ENCODE data around the gene PTPRG.

Gene PTPRG

GRCh38 chr3:61847784-61848462 lies 286.6 kb downstream of the PTPRG start:
- Histone ChIP-seq H3K9ac (no peak overlapping the region), H3K27ac (peak overlapping the region; percentile 71), H3K4me1 (peaks cover 18% of the 10 kb centered on the region)

GRCh38 chr3:61848885-61849284 lies 287.5 kb downstream of the PTPRG start:
- no peak overlapping the region for H3K4me3 ChIP-seq (ENCODE audit: low read depth, low read length)
- H3K27me3 ChIP-seq (ENCODE audit: control insufficient read depth, insufficient read depth, low read length) = no peaks in the 10 kb centered on the region
- H3K9ac ChIP-seq = no peak overlapping the region
- no peak overlapping the region for H3K4me2 ChIP-seq (ENCODE audit: low read length)
- no peaks in the 10 kb centered on the region for H3K36me3 ChIP-seq (ENCODE audit: control insufficient read depth, insufficient read depth, low read length)
- H3K4me1 ChIP-seq = peaks cover 26% of the 10 kb centered on the region
- H3K79me2 ChIP-seq = peaks cover 51% of the 10 kb centered on the region
- no peaks in the 10 kb centered on the region for H3K9me3 ChIP-seq (ENCODE audit: control insufficient read depth, low read length)
- peak overlapping the region; percentile 79 for H3K27ac ChIP-seq
- TF ChIP-seq CTCF (IDR thresholded peaks at IDR 0.05) = no peak
- H2AFZ ChIP-seq = no peak overlapping the region

More at GRCh38 chr3:61847784-61848462, 286.6 kb downstream of the PTPRG start:
- H2AFZ ChIP-seq = peak overlapping the region; percentile 7
- H3K27me3 ChIP-seq (ENCODE audit: control insufficient read depth, insufficient read depth, low read length) = no peaks in the 10 kb centered on the region
- H3K4me2 ChIP-seq (ENCODE audit: low read length) = no peak overlapping the region
- peaks cover 42% of the 10 kb centered on the region for H3K79me2 ChIP-seq
- H3K36me3 ChIP-seq (ENCODE audit: control insufficient read depth, insufficient read depth, low read length) = no peaks in the 10 kb centered on the region
- no peaks in the 10 kb centered on the region for H3K9me3 ChIP-seq (ENCODE audit: control insufficient read depth, low read length)
- TF ChIP-seq CTCF (IDR thresholded peaks at IDR 0.05) = no peak
- no peak overlapping the region for H3K4me3 ChIP-seq (ENCODE audit: low read depth, low read length)

- no peak overlapping the region for H3K27ac ChIP-seq
These were observed 292.5 kb downstream of the PTPRG start for GRCh38 chr3:61853912-61854311.

GRCh38 chr3:61855211-61855610 lies 293.8 kb downstream of the PTPRG start:
- no peaks in the 10 kb centered on the region for H3K27me3 ChIP-seq (ENCODE audit: control insufficient read depth, insufficient read depth, low read length)
- no peak overlapping the region for H3K4me3 ChIP-seq (ENCODE audit: low read depth, low read length)
- no peaks in the 10 kb centered on the region for H3K36me3 ChIP-seq (ENCODE audit: control insufficient read depth, insufficient read depth, low read length)
- no peaks in the 10 kb centered on the region for H3K9me3 ChIP-seq (ENCODE audit: control insufficient read depth, low read length)
- peaks cover 9% of the 10 kb centered on the region for H3K4me1 ChIP-seq
- no peak overlapping the region for H3K4me2 ChIP-seq (ENCODE audit: low read length)
- H2AFZ ChIP-seq = no peak overlapping the region
- peaks cover 51% of the 10 kb centered on the region for H3K79me2 ChIP-seq
- H3K9ac ChIP-seq = no peak overlapping the region
- no peak overlapping the region for H3K27ac ChIP-seq
- no peak for TF ChIP-seq CTCF (IDR thresholded peaks at IDR 0.05)

More at GRCh38 chr3:61853912-61854311, 292.5 kb downstream of the PTPRG start:
- Histone ChIP-seq H3K4me1 (peaks cover 12% of the 10 kb centered on the region), H3K9ac (no peak overlapping the region), H3K79me2 (peaks cover 46% of the 10 kb centered on the region), H3K36me3 (ENCODE audit: control insufficient read depth, insufficient read depth, low read length) (no peaks in the 10 kb centered on the region), H2AFZ (no peak overlapping the region), H3K4me3 (ENCODE audit: low read depth, low read length) (no peak overlapping the region), H3K27me3 (ENCODE audit: control insufficient read depth, insufficient read depth, low read length) (no peaks in the 10 kb centered on the region), H3K4me2 (ENCODE audit: low read length) (no peak overlapping the region), H3K9me3 (ENCODE audit: control insufficient read depth, low read length) (no peaks in the 10 kb centered on the region)
- no peak for TF ChIP-seq CTCF (IDR thresholded peaks at IDR 0.05)

GRCh38 chr3:61857297-61857696 lies 295.9 kb downstream of the PTPRG start:
- Histone ChIP-seq H3K27me3 (ENCODE audit: control insufficient read depth, insufficient read depth, low read length) (no peaks in the 10 kb centered on the region), H3K36me3 (ENCODE audit: control insufficient read depth, insufficient read depth, low read length) (no peaks in the 10 kb centered on the region), H3K4me1 (peaks cover 16% of the 10 kb centered on the region), H3K79me2 (peaks cover 50% of the 10 kb centered on the region), H3K4me2 (ENCODE audit: low read length) (no peak overlapping the region), H3K4me3 (ENCODE audit: low read depth, low read length) (no peak overlapping the region), H3K27ac (no peak overlapping the region), H3K9ac (no peak overlapping the region), H2AFZ (no peak overlapping the region), H3K9me3 (ENCODE audit: control insufficient read depth, low read length) (no peaks in the 10 kb centered on the region)
- no peak for TF ChIP-seq CTCF (IDR thresholded peaks at IDR 0.05)

Data from parathyroid adenoma (tissue), 2 donors.